ENCODE results near the gene FKBP9.
"Not testable (repeated sequence)": the region's sequence is repeated elsewhere in the genome, so short reads cannot be mapped to it uniquely, and the experiment has no call there.

Gene FKBP9

DNA sequence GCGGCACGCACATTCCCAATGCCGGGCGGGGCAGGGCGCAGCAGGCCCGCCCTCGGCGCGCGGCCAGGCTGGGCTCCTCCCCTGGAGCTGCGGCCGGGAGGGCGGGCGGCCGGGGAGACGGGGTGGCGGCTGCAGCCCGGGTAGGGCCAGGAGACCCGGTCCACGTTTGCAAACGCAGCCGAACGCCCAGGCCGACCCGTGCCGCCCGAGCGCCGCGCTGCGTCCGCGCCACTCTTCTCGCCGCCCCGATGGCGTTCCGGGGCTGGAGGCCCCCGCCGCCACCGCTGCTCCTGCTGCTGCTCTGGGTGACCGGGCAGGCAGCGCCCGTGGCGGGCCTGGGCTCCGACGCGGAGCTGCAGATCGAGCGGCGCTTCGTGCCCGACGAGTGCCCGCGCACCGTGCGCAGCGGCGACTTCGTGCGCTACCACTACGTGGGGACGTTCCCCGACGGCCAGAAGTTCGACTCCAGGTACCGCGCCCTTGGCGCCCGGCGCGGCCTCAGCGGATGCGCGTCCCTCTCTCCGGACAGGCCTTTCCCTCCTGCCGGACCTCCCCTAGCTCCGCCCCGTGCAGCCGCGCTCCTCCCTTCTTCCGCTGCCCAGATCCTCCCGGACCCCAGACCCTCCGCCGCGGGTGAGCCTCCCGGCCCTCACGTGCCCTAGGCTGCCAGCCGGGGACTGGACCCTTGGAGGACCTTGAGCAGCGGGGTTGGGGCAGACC lies at the start of gene FKBP9:
Gene FKBP9, plus strand, starts transcription at position 115 of the 720 bp plus-strand sequence. Its CDS starts 134 bp downstream, at position 249.
- DNase-seq = no peak

DNA sequence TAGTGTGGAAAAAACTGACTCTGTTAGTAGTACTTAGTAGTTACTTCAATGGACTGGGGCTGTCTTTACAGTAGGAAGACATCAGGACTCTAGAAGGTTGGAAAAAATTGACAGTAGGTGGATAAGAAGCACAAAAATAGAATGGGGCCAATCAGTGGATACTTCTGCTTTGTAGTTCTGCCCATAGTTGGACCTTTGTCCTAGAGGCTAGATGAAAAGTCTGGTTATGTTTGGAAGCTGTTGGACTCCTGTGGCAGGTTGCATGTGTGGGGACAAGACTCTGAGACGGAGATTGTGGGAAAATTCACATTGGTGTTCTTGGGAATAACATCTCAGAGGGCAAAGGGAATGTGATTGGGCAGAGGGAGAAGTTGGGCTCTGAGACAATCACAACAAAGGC lies 47.0 kb upstream of the FKBP9 start:
- DNase-seq = no peak

- no peak for DNase-seq
Measured at GRCh38 chr7:32914184-32914583, 43.1 kb upstream of the FKBP9 start.

GRCh38 chr7:32915041-32915536 lies 42.2 kb upstream of the FKBP9 start:
- no peak for DNase-seq

GRCh38 chr7:32916006-32916405 lies 41.2 kb upstream of the FKBP9 start:
- no peak for DNase-seq

DNA sequence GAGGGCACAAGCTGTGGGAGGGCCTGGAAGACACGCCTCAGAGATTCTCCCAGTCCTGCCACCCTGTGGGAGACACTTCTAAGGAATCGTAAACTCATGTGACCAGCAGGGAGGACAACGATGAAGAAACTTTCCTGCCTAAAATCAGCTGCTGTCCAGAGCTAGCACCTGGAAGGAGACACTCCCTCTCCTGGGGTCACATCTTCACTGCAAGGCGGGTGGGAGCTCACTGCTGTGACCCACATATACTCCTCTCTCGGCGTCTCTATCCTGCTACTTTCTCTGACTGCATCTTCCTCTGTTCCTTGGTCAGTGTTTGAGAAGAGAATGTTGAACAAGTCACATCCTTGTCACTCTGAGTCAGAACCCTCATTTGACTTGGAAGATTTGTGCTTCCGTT lies 40.2 kb upstream of the FKBP9 start:
- DNase-seq = not testable (repeated sequence)

DNA sequence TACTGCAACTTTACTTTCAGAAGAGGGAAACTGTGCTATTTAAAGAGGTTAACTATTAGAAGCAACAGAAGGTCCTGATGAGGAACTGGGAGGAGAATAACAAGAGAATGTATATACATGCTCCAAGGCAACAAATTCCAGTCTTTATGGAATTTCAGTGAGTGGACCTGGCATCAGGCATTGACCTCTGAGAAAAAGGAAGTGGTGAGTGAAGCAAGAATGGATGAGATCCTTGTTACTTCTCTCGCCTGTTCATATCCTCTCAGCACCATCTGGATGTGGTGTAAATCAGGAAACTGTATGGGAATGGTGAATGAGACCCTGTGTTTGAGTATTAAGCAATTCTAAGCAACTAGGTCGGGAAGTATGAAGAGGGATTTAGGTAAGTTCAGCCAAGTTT lies 35.3 kb upstream of the FKBP9 start:
- DNase-seq = no peak

- DNase-seq = no peak
Measured at GRCh38 chr7:32928785-32929298, 28.4 kb upstream of the FKBP9 start.

DNA sequence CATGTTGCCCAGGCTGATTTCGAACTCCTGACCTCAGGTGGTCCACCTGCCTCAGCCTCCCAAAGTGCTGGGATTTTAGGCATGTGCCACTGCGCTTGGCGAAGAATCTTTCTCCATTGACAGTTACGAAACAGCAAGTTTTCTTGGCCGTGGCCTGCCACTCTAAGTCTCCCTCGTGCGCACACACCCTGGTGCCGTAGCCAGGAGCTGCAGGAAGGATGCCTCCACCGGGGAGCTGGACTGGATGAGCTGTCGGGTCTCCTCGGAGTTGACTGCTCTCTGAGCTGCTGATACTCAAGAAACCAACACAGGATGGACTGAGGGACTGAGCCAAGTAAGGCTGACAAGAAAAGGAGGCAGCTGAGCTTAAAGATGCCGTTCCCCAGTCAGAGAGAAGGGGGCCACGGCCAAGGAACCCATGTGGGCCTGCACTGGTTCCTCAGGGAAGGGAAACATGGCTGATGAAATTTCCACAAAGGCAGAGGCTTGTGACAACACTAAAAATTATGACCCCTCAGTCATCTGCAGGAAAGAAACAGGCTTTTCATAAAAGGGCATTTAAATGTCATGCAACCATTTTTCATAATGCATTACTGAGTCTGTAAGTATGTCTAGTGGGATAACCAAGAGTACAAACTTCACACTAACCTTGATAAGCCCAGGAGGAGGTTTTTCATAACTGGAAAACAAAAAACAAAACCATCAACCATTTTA lies 27.7 kb upstream of the FKBP9 start:
- DNase-seq = no peak

GRCh38 chr7:32930378-32930777 lies 26.9 kb upstream of the FKBP9 start:
- no peak for DNase-seq

DNA sequence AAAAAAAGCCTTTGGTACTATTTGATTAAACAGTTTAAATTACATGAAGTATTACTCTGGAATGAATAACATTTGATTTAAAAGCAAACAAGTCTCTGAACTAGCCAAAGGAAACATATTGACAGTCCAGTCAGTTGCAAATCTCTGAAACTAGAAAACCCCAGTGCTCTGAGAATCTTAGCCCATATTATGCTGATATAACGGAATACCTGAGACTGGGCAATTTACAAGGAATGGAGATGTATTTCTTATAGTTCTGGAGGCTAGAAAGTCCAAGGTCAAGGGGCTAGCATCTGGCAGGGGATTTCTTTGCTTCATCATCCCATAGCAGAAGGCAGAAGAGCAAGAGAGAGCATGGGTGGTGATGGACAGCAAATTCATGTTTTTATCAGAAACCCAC lies 21.7 kb upstream of the FKBP9 start:
- no peak for DNase-seq

- DNase-seq = no peak
Measured at GRCh38 chr7:32936689-32937088, 20.6 kb upstream of the FKBP9 start.

GRCh38 chr7:32937344-32938174 lies 19.7 kb upstream of the FKBP9 start:
- no peak for DNase-seq

DNA sequence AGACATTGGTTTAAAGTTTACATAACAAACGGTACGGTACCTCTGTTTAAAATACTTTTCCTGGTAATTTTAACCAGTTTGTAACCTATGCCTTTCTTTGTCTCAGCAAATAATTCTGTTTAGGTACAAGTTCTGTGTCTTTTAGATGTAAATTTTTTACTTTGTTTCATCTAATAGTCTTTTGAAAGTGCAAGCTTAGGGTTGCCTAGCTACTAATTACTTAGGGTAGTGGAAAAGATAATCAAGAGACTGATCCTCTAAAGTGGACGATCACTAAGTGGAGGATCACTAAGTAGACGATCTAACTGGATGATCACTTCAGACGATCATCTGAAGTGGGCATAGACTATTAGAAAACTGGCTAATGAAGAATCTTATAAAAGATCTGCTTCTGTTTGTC lies 16.1 kb upstream of the FKBP9 start:
- DNase-seq = no peak

GRCh38 chr7:32941681-32942414 lies 15.4 kb upstream of the FKBP9 start:
- no peak for DNase-seq

DNA sequence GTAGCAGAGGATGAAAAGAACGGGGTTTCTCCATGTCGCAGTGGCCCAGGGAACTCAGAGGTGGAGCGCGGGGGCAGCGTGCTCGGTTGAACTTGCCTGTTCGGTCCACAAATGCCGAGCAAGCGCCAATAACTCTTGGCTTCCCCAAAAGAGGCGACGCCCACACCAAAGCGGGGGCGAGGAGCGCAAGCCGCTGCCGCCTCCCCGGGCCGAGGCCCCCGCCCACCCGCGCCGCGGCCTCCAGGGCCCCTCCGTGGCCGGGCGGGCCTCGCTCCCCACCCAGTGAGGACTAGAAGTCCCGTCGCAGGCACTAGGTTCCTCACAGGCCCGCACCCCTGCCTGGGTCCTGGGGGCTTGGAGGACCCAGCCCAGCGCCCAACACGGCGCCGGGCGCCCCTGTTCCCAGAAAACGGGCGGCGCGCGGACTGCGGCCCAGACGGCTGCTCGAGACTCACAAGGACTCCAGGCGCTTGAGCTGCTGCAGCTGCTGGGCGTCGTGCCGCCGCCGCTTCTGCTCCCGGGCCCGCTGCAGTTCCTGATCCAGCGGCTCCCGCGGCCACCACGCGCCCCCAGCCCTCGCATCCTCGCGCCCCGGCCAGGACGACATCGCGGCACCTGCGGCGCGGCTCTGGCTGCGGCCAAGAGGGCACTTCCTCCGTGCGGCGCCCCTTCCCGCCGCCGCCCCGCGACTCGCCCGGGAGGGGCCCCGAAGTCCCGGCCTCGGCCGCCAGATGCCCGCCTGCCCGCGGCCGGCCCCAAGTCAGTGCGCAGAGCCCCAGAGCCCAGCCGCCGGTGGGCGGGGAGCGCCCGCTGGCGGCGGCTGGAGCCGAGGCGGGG lies 14.6 kb upstream of the FKBP9 start:
- peak; percentile 76 for DNase-seq

DNA sequence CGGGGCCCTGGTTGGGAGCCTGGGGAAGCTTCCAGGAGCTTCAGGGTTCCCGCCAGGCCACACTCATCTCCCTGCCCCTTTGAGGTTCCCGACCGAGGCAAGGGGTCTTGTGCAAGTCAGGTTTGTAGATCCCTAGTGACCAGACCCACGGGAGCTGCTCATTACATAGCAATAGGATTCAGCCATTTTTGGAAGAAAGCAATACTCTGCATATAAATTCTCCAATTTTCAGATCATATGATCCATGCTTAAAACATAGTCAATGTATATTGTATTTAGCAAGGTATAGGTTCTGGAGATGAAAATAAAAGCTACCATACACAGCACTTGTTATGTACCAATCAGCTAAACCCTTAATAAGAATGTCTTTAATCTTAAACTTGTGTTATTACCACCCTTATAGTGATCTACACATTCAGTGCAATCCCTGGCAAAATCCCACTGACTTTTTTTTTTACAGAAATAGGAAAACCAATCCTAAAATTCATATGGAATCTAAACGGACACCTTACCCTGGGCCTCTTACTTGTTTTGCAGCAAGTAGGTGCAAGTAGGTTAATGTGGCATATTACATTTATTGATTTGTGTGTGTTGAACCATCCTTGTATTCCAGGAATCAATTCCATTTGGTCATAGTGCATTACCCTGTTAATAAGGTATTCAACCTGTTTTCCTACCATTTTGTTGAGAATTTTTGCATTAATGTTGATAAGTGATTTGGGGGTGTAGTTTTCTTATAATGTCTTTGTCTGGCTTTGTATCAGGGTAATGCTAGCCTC lies 13.8 kb upstream of the FKBP9 start:
- no peak for DNase-seq

DNA sequence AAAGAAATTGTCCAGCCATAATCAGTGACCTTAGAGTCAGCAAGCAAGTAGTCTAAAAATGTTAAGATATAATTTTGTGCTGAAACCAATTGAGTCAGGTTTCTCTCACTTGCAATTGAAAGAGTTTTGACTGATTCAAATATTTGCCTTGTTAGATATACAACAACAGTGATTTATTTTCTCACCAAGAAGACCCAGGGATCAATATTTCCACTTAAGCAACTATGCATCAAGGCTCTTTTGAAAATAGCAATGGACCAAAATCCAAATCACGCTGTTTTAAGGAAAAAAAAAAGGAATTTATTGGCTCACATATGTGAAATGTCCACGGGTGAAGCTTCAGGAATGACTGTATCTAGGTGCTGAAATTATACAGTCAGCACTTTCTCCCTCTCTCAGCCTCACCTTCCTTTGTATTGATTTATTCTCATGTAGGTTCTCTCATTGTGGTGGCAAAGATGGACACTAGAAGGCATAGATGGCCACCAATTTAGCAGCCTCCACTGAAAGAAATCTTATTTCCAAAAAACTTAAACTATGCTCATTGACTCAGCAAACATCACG lies 9.7 kb upstream of the FKBP9 start:
- DNase-seq = no peak

- no peak for DNase-seq
Measured at GRCh38 chr7:32948202-32948601, 9.0 kb upstream of the FKBP9 start.

DNA sequence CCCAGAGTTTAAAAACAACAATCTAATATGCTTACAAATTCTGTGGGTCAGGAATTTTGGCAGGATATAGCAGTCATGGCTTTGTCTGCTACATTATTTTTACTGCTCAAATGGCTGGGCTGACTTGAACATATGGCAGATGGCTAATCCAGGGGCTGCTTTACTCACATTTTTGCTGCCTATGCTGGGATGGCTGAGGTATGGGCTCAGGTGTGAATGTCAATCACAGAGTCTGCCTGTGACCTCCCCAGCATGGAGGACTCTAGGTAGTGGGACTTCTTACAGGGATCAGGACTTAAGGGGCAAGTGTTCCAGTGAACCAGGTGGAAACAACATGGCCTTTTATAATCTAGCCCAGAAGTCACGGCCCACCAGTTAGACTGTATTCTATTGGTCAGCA lies 4.4 kb upstream of the FKBP9 start:
- no peak for DNase-seq

All from CD4-positive, alpha-beta T cell treated with Interleukin-6 for 4 hours (primary cell).